Measurements from ENCODE around the gene KRT17. TPM values are rescaled to one million over a fixed set of nuclear protein-coding genes. Genes with fewer than 3 reads are reported as not detected.
"Not testable (repeated sequence)": the region's sequence is repeated elsewhere in the genome, so short reads cannot be mapped to it uniquely, and the experiment has no call there.

The KRT17 gene
- total RNA-seq, 1 donor from 2014 or later = 14.8 TPM

DNA sequence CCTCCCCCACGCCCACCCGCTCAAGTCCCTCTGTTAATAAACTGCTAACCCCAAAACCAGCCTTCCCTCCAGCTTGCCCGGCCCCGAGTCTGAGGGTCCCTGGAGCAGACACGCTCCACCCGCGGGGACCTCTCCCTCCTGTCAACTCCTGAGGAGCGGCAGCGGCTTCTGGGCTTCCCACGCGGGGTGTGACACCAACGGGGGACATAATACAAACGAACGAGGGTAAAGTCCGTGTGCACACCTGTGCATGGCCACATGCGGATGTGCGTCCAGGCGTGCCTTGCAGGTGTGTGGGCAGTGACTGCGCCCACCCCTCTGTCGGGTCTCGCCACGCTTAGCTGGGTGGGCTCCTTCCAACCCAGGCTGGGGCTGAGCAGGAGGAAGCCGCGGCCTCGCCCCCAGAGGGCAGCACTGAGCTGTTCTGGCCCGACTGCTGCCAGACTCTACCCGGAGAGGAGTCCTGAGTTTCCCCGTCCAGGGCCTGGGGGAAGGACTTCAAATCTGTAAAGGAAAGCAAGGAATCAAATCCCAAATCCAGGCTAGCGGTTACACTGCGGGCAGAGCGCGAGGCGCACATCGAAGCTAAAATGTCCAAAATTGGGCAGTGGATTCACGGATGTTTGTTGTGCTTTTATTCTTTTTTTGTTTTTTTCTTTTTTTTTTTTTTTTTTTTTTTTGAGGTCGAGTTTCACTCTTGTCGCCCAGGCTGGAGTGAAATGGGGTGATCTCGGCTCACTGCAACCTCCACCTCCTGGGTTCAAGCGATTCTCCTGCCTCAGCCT is 24.2 kb upstream of the KRT17 start:
- intact Hi-C loops (cut with DNase I) = loop anchor here (1.0 to 5.0 kb wide), 7 partner anchors 14 to 846 kb away; no protein-coding TSS in a partner anchor
- TF ChIP-seq, protein P1, sequence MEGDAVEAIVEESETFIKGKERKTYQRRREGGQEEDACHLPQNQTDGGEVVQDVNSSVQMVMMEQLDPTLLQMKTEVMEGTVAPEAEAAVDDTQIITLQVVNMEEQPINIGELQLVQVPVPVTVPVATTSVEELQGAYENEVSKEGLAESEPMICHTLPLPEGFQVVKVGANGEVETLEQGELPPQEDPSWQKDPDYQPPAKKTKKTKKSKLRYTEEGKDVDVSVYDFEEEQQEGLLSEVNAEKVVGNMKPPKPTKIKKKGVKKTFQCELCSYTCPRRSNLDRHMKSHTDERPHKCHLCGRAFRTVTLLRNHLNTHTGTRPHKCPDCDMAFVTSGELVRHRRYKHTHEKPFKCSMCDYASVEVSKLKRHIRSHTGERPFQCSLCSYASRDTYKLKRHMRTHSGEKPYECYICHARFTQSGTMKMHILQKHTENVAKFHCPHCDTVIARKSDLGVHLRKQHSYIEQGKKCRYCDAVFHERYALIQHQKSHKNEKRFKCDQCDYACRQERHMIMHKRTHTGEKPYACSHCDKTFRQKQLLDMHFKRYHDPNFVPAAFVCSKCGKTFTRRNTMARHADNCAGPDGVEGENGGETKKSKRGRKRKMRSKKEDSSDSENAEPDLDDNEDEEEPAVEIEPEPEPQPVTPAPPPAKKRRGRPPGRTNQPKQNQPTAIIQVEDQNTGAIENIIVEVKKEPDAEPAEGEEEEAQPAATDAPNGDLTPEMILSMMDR (IDR thresholded peaks at IDR 0.05) = peak; percentile 88 to 96 (median 95)
- Histone ChIP-seq H3K4me1 (peaks cover 7 to 21% of the 10 kb centered on the region in 2 donors), H3K9me3 (no peaks in the 10 kb centered on the region), H3K27me3 (no peaks in the 10 kb centered on the region), H3K36me3 (no peaks in the 10 kb centered on the region), H3K27ac (peak overlapping the region; percentile 35 to 51), H3K4me3 (peak overlapping the region; percentile 31 to 56)
- peak in 1 of 2 donors; percentile 92 for DNase-seq (ENCODE audit: low spot score in 2 of 2)

DNA sequence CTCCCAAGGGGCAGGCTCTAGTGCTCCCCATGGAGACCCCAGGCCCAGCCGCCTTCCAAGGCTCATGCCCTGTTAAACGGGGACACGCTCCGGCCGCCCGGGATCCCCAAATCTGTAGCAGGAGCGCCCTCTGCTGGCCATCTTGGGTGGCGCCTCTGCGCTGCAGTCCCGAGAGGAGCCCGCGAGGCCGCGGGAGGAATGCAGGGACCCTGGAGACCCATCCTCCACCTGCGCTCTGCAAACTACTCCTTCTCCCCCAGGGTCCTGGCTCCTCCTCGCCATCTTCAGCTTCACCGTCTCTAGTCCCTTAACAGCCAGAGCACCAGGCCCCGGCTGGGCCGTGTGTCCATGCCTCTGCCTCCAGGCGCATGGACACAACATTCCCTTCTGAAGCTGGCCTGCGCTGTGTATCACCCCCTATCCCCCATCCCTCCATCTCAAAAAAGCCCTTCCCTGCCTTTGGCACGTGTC is 23.6 kb upstream of the KRT17 start:
- Histone ChIP-seq H3K4me3 (peak overlapping the region; percentile 31 to 56), H3K27me3 (no peaks in the 10 kb centered on the region), H3K4me1 (peaks cover 7 to 21% of the 10 kb centered on the region in 2 donors), H3K27ac (peak overlapping the region; percentile 35 to 51), H3K36me3 (no peaks in the 10 kb centered on the region), H3K9me3 (no peaks in the 10 kb centered on the region)
- TF ChIP-seq, protein P1 (IDR thresholded peaks at IDR 0.05) = peak; percentile 96 to 97 (median 97)
- DNase-seq (ENCODE audit: low spot score in 2 of 2) = peak; percentile 59 to 95
- intact Hi-C loops (cut with DNase I) = loop anchor here (1.0 to 5.0 kb wide), 7 partner anchors 14 to 846 kb away; no protein-coding TSS in a partner anchor

DNA sequence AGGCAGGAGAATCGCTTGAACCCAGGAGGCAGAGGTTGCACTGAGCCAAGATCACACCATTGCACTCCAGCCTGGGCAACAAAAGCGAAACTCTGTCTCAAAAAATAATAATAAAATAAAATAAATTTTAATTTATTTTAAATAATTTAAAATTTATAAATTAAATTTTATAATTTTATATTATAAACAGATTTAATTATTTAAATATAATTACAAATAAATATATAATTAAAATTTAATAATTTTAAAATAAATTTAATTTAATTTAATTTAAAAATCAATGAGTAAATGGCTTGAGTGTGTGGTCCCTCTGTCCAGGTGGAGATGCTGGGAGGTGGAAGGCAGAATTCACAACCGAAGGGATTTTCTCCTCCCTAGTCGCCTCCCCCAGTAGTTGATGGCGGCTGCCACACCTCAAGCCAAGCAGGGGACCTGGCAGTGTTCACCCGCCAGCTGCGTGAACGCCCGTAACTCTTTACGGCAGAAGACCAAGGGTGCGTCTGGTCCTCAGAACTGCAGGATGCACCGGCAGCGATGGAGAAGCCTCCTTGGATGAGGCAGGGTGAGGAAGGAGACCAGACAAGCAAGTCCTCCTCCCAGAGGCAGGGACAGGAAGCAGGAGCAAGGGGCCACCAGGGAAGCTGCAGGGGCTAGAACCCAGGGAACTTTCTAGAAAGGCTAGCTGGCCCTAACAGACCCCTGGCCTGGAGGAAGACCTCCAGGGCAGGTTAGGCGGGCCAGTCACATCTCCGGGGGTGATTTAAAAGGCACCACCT is 22.9 kb upstream of the KRT17 start:
- intact Hi-C loops (cut with DNase I) = loop anchor here (5.0 kb wide), 2 partner anchors 790 to 845 kb away; no protein-coding TSS in a partner anchor
- Histone ChIP-seq H3K27me3 (no peaks in the 10 kb centered on the region), H3K4me3 (no peak overlapping the region)

DNA sequence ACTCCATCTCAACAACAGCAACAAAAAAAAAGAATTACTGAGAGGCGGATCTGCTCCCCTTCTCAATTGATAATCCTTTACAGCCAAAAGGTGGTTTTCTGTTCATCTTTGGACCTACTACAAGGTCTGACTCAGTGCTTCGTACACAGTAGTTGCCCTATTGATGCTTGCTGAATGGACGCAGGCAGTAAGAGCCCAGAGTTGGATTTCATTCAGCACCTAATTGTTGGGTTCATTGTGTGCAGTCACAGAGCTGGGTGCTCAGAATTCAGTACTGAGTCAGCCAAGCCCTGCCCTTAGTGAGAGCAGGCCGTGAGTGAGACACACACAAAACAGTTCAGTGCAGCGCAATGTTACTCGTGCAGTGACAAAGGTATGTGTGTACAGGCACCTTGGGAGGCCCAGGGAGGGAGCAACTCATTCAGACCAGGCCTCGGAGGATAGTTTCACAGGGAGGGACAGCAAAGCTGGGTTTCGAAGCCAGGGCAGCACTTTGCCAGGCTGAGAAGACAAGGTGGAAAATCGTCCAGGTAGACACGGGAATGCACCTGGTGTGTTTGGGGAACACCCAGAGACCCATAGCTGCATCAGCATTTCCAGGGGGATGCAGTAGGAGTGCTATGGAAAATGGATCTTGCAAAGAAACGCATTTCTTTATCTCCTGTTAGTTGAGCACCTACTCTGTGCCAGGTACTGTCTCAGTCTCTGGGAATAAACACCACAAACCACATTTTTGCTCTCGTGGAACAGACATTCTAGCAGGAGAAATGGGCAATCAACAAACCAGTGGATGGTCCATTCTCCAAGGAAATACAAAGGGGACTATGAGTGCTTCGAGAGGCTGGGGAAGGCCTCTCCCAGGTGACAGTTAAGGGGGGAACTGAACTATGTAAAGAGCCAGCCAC is 18.1 kb upstream of the KRT17 start:
- peaks cover 0 to 3% of the 10 kb centered on the region in 2 donors for H3K4me1 ChIP-seq
- TF ChIP-seq, protein P1 (IDR thresholded peaks at IDR 0.05) = no peak
- no peaks in the 10 kb centered on the region for H3K27me3 ChIP-seq
- no peaks in the 10 kb centered on the region for H3K36me3 ChIP-seq
- no peak overlapping the region for H3K4me3 ChIP-seq
- DNase-seq (ENCODE audit: low spot score in 2 of 2) = no peak
- no peaks in the 10 kb centered on the region for H3K9me3 ChIP-seq
- intact Hi-C loops (cut with DNase I) = no loop called here
- no peak overlapping the region for H3K27ac ChIP-seq

More for the DNA sequence above, 22.9 kb upstream of the KRT17 start:
- Histone ChIP-seq H3K4me1 (peaks cover 7 to 21% of the 10 kb centered on the region in 2 donors), H3K27ac (no peak overlapping the region), H3K36me3 (no peaks in the 10 kb centered on the region), H3K9me3 (no peaks in the 10 kb centered on the region)
- no peak for DNase-seq (ENCODE audit: low spot score in 2 of 2)
- TF ChIP-seq, protein P1 (IDR thresholded peaks at IDR 0.05) = no peak

DNA sequence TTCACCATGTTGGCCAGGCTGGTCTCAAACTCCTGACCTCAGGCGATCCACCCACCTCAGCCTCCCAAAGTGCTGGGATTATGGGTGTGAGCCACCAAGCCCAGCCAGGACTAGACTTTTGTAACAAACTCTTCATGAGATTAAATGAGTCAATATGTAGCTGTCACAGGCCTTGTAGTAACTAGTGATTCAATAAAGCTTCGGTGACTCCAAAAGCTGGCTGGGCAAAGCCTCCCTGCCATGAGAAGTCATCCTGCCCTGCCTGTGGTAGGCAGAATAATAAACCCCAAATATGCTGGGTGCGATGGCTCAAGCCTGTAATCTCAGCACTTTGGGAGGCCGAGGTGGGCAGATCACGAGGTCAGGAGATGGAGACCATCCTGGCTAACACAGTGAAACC is 16.2 kb upstream of the KRT17 start:
- H3K9me3 ChIP-seq; DNase-seq (ENCODE audit: low spot score in 2 of 2); intact Hi-C loops (cut with DNase I); H3K27ac ChIP-seq; H3K4me1 ChIP-seq; H3K27me3 ChIP-seq; H3K36me3 ChIP-seq; H3K4me3 ChIP-seq: not testable (repeated sequence)
